HepG2 (cell line): ENCODE data around the gene RHBDD1. TPM values are rescaled to one million over a fixed set of nuclear protein-coding genes. Genes with fewer than 3 reads are reported as not detected.
A peak's percentile ranks its signal among the peaks of the same experiment; 100 is the strongest.

Experiments
- AGO1 ChIP-seq: fragments of 200-400 bp; formaldehyde crosslinking; IDR thresholded peaks from 2 replicates; pipeline ENCODE4 v1.6.1; 2017; ENCODE audit warnings: mild to moderate bottlenecking, low read depth, low read length, moderate library complexity; ENCODE audit not compliant: poor library complexity, severe bottlenecking
- CAMTA2 ChIP-seq: sonication (generic); formaldehyde crosslinking; IDR thresholded peaks from 2 replicates; pipeline ENCODE4 v1.4.0; 2020; ENCODE audit warnings: mild to moderate bottlenecking, missing genetic modification reagents, borderline replicate concordance
- KLF12 ChIP-seq: sonication (generic); formaldehyde crosslinking; IDR thresholded peaks from 2 replicates; pipeline ENCODE4 v1.4.0; 2020; ENCODE audit warnings: missing genetic modification reagents, borderline replicate concordance
- NR2C2 ChIP-seq: sonication (generic); formaldehyde crosslinking; IDR thresholded peaks from 2 replicates; pipeline ENCODE4 v1.4.0; 2020; ENCODE audit warnings: missing genetic modification reagents, mild to moderate bottlenecking, moderate library complexity, borderline replicate concordance
- PRPF4 ChIP-seq: fragments of 200-400 bp; formaldehyde crosslinking; IDR thresholded peaks from 2 replicates; pipeline ENCODE4 v1.6.1; 2016; ENCODE audit warnings: low read length, low read depth; ENCODE audit not compliant: poor library complexity, severe bottlenecking
- RELA ChIP-seq: sonication (generic); formaldehyde crosslinking; IDR thresholded peaks from 2 replicates; pipeline ENCODE4 v1.4.0; 2020; ENCODE audit warnings: missing genetic modification reagents
- TP53 ChIP-seq: sonication (generic); formaldehyde crosslinking; conservative IDR thresholded peaks from 2 replicates; pipeline ENCODE4 v1.4.0; 2020; ENCODE audit warnings: missing genetic modification reagents
- TRIM24 ChIP-seq: sonication (generic); formaldehyde crosslinking; IDR thresholded peaks from 2 replicates; pipeline ENCODE4 v1.8.0; 2022; ENCODE audit warnings: mild to moderate bottlenecking, missing genetic modification reagents
- ZBTB39 ChIP-seq: sonication (generic); formaldehyde crosslinking; IDR thresholded peaks from 2 replicates; pipeline ENCODE4 v1.5.0; 2020; ENCODE audit warnings: missing genetic modification reagents
- ZBTB4 ChIP-seq: sonication (generic); formaldehyde crosslinking; IDR thresholded peaks from 2 replicates; pipeline ENCODE4 v1.4.0; 2020; ENCODE audit warnings: missing genetic modification reagents, mild to moderate bottlenecking, borderline replicate concordance
- ZBTB42 ChIP-seq: sonication (generic); formaldehyde crosslinking; IDR thresholded peaks from 2 replicates; pipeline ENCODE4 v1.5.0; 2020; ENCODE audit warnings: mild to moderate bottlenecking, missing genetic modification reagents
- ZHX1 ChIP-seq: sonication (generic); formaldehyde crosslinking; IDR thresholded peaks from 2 replicates; pipeline ENCODE4 v1.8.1; 2022; ENCODE audit warnings: low read depth, mild to moderate bottlenecking, missing genetic modification reagents
- ZNF549 ChIP-seq: sonication (generic); formaldehyde crosslinking; IDR thresholded peaks from 2 replicates; pipeline ENCODE4 v1.5.0; 2020; ENCODE audit warnings: missing genetic modification reagents
- ZNF740 ChIP-seq: sonication (generic); formaldehyde crosslinking; IDR thresholded peaks from 2 replicates; pipeline ENCODE4 v1.4.0; 2020; ENCODE audit warnings: missing genetic modification reagents
- ZUFSP ChIP-seq: sonication (generic); formaldehyde crosslinking; IDR thresholded peaks from 2 replicates; pipeline ENCODE4 v1.9.0; 2021; ENCODE audit warnings: missing genetic modification reagents, mild to moderate bottlenecking, borderline replicate concordance
- polyA plus RNA-seq, 8 experiments: library from polyadenylated mRNA; depleted of rRNA in 3 of 8; stranded (reverse) in 7 of 8; unstranded in 1 of 8; fragments of >200 nt; fragmentation: Illumina TruSeq in 4 of 8; extraction: Trizol in 4 of 8; gene quantifications; 2 replicates each; pipeline versions ENCODE4 v1.2.1 to v1.2.3, GENCODE V29; 2011 to 2016; ENCODE audit warnings: low read depth in 4 of 8, missing spikeins in 1 of 8, mixed read lengths in 1 of 8; ENCODE audit not compliant: insufficient read depth in 1 of 8
- total RNA-seq, 5 experiments: library from RNA; depleted of rRNA; stranded (reverse); fragments of >200 nt; fragmentation: Illumina TruSeq; extraction: Trizol; gene quantifications; 2 replicates each; pipeline ENCODE4 v1.2.3, GENCODE V29; 2016; ENCODE audit warnings: low read depth in 1 of 5

RHBDD1 gene
- total and polyA plus RNA-seq, 2 of the 13 experiments (the other 11 are each of a cell fraction or from before 2014, with no cell fraction given): 8.2 to 9.5 TPM

GRCh38 chr2:226835796-226836547 lies at the start of gene RHBDD1 (continued):
- TF ChIP-seq ZBTB4 (CRISPR knock-in tag) (peak; percentile 92; the same call in 1 of the 2 replicates), ZHX1 (peak; percentile 63; the same call in 1 of the 2 replicates), PRPF4 (no peak), CAMTA2 (peak; percentile 72; the same call in 1 of the 2 replicates), TRIM24 (CRISPR knock-in tag) (0 out of 2 replicates have a peak, but pooled peaks have one; percentile 16), AGO1 (no peak), ZNF549 (CRISPR knock-in tag) (no peak), RELA (CRISPR knock-in tag) (no peak), ZNF740 (CRISPR knock-in tag) (no peak), ZBTB39 (CRISPR knock-in tag) (0 out of 2 replicates have a peak, but pooled peaks have one; percentile 17), TP53 (no peak), KLF12 (no peak), NR2C2 (CRISPR knock-in tag) (peak; percentile 60), ZUFSP (CRISPR knock-in tag) (no peak), ZBTB42 (CRISPR knock-in tag) (peak; percentile 51; the same call in 1 of the 2 replicates)
